Lung microvascular endothelial cell (primary cell): ENCODE data around the gene TMOD3. TPM values are rescaled to one million over a fixed set of nuclear protein-coding genes. Genes with fewer than 3 reads are reported as not detected.
A peak's percentile ranks its signal among the peaks of the same experiment; 100 is the strongest.
"Not testable (repeated sequence)": the region's sequence is repeated elsewhere in the genome, so short reads cannot be mapped to it uniquely, and the experiment has no call there.

Experiments
- DNase-seq, 2 donors: peaks; one replicate each; pipeline versions ENCODE4 v3.0.0 to v3.0.0-alpha.2; 2010; ENCODE audit warnings: low read depth in 2 of 2
- total RNA-seq: library from RNA; depleted of rRNA; stranded (reverse); fragments of >200 nt; gene quantifications from 2 replicates; pipeline ENCODE4 v1.2.1, GENCODE V29; 2014

Gene TMOD3
- 42.3 and 57.1 TPM in 2 replicates for total RNA-seq

- DNase-seq = peak; percentile 90 to 94
Measured at GRCh38 chr15:51829376-51830275, at the start of gene TMOD3. Gene TMOD3, plus strand, starts transcription at chr15:51829653. Its CDS starts 33,232 bp downstream, at chr15:51862885.

- DNase-seq = no peak
Measured at GRCh38 chr15:51780636-51781035, 48.8 kb upstream of the TMOD3 start.

GRCh38 chr15:51781506-51781905 is 47.9 kb upstream of the TMOD3 start:
- no peak for DNase-seq

- peak; percentile 31 to 33 for DNase-seq
Measured at GRCh38 chr15:51782357-51782896, 47.0 kb upstream of the TMOD3 start.

GRCh38 chr15:51783967-51784366 is 45.5 kb upstream of the TMOD3 start:
- no peak for DNase-seq

- not testable (repeated sequence) for DNase-seq
Measured at GRCh38 chr15:51787130-51787529, 42.3 kb upstream of the TMOD3 start.

- not testable (repeated sequence) for DNase-seq
Measured at GRCh38 chr15:51792474-51792873, 37.0 kb upstream of the TMOD3 start.

- peak; percentile 47 to 49 for DNase-seq
Measured at GRCh38 chr15:51793521-51794305, 35.7 kb upstream of the TMOD3 start.

GRCh38 chr15:51796847-51797401 is 32.5 kb upstream of the TMOD3 start:
- no peak for DNase-seq

- peak in 1 of 2 donors; percentile 10 for DNase-seq
Measured at GRCh38 chr15:51798281-51798680, 31.2 kb upstream of the TMOD3 start.

- no peak for DNase-seq
Measured at GRCh38 chr15:51799282-51800252, 29.9 kb upstream of the TMOD3 start.

- DNase-seq = peak; percentile 42 to 62
Measured at GRCh38 chr15:51801391-51801835, 28.0 kb upstream of the TMOD3 start.

GRCh38 chr15:51802593-51802992 is 26.9 kb upstream of the TMOD3 start:
- DNase-seq = no peak

- no peak for DNase-seq
Measured at GRCh38 chr15:51803965-51804364, 25.5 kb upstream of the TMOD3 start.

- peak in 1 of 2 donors; percentile 11 for DNase-seq
Measured at GRCh38 chr15:51806123-51806522, 23.3 kb upstream of the TMOD3 start.

- DNase-seq = no peak
Measured at GRCh38 chr15:51809457-51809856, 20.0 kb upstream of the TMOD3 start.

GRCh38 chr15:51812598-51812997 is 16.9 kb upstream of the TMOD3 start:
- DNase-seq = no peak

- DNase-seq = no peak
Measured at GRCh38 chr15:51814606-51815005, 14.8 kb upstream of the TMOD3 start.

- peak; percentile 8 to 71 for DNase-seq
Measured at GRCh38 chr15:51816611-51817010, 12.8 kb upstream of the TMOD3 start.

GRCh38 chr15:51818150-51818549 is 11.3 kb upstream of the TMOD3 start:
- DNase-seq = no peak
